ENCODE measurements around the gene TBX4. TPM values are rescaled to one million over a fixed set of nuclear protein-coding genes. Genes with fewer than 3 reads are reported as not detected.

TBX4 gene
- total RNA-seq, 1 donor from 2014 or later = not detected

GRCh38 chr17:61411261-61412142 is 40.7 kb upstream of the TBX4 start:
- H3K27me3 Mint-ChIP-seq (ENCODE audit: low read depth) = no peaks in the 10 kb centered on the region

DNA sequence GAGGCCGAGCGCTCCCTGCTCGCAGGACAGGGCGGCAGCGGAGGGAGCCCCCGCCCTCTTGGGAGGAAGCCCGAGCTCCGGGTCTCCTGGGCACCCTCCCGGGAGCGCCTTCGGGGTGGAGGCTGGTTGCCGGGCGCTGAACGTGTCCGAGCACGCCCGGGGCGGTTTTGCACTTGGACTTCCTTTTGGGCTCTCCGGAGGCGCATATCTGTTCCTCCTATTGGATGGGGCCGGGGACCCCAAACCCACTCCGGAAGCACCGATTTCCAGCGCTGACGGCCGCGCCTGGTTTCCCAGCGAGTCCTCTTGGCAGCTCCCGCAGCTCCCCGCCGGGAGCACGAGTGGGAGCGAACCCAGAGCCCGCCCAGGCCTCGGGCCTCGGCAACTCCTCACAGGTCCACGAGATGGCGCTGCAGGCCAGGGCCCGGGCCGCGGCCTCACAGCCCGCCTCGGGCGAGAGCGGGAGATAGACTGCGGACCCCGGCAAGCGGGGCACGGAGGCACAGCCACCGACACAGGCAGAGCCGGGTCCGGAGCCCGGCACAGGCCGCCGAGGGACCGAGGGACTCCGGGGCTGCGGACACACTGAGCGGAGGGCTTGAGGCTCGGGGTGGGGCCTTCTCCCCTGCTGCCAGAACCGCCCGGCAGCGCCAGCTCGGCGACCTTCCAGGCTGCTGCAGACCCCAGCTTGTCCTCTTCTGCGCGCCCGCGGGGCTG is 39.9 kb upstream of the TBX4 start:
- Mint-ChIP-seq H3K9me3 (ENCODE audit: low read depth) (no peaks in the 10 kb centered on the region), H3K27ac (ENCODE audit: unreplicated experiment) (peak overlapping the region; percentile 49), H3K36me3 (ENCODE audit: low read depth) (no peaks in the 10 kb centered on the region), H3K4me3 (ENCODE audit: unreplicated experiment) (peak overlapping the region; percentile 70), H3K27me3 (ENCODE audit: low read depth) (no peaks in the 10 kb centered on the region), H3K4me1 (ENCODE audit: low read depth) (peaks cover 29% of the 10 kb centered on the region)
- DNase-seq (ENCODE audit: low spot score) = peak; percentile 93
- TF ChIP-seq, protein P1, sequence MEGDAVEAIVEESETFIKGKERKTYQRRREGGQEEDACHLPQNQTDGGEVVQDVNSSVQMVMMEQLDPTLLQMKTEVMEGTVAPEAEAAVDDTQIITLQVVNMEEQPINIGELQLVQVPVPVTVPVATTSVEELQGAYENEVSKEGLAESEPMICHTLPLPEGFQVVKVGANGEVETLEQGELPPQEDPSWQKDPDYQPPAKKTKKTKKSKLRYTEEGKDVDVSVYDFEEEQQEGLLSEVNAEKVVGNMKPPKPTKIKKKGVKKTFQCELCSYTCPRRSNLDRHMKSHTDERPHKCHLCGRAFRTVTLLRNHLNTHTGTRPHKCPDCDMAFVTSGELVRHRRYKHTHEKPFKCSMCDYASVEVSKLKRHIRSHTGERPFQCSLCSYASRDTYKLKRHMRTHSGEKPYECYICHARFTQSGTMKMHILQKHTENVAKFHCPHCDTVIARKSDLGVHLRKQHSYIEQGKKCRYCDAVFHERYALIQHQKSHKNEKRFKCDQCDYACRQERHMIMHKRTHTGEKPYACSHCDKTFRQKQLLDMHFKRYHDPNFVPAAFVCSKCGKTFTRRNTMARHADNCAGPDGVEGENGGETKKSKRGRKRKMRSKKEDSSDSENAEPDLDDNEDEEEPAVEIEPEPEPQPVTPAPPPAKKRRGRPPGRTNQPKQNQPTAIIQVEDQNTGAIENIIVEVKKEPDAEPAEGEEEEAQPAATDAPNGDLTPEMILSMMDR (IDR thresholded peaks at IDR 0.05) = peak; percentile 100

More at GRCh38 chr17:61411261-61412142, 40.7 kb upstream of the TBX4 start:
- Mint-ChIP-seq H3K36me3 (ENCODE audit: low read depth) (no peaks in the 10 kb centered on the region), H3K4me3 (ENCODE audit: unreplicated experiment) (peak overlapping the region; percentile 70), H3K9me3 (ENCODE audit: low read depth) (no peaks in the 10 kb centered on the region), H3K27ac (ENCODE audit: unreplicated experiment) (peak overlapping the region; percentile 63), H3K4me1 (ENCODE audit: low read depth) (peaks cover 24% of the 10 kb centered on the region)
- TF ChIP-seq, protein P1 (IDR thresholded peaks at IDR 0.05) = peak; percentile 1
- DNase-seq (ENCODE audit: low spot score) = peak; percentile 87

GRCh38 chr17:61412860-61413660 is 39.2 kb upstream of the TBX4 start:
- peaks cover 29% of the 10 kb centered on the region for H3K4me1 Mint-ChIP-seq (ENCODE audit: low read depth)
- peak; percentile 63 for DNase-seq (ENCODE audit: low spot score)
- peak overlapping the region; percentile 32 for H3K27ac Mint-ChIP-seq (ENCODE audit: unreplicated experiment)

GRCh38 chr17:61413661-61414126 is 38.5 kb upstream of the TBX4 start:
- Mint-ChIP-seq H3K27ac (ENCODE audit: unreplicated experiment) (no peak overlapping the region), H3K4me1 (ENCODE audit: low read depth) (peaks cover 29% of the 10 kb centered on the region), H3K4me3 (ENCODE audit: unreplicated experiment) (peak overlapping the region; percentile 70), H3K27me3 (ENCODE audit: low read depth) (no peaks in the 10 kb centered on the region), H3K9me3 (ENCODE audit: low read depth) (no peaks in the 10 kb centered on the region), H3K36me3 (ENCODE audit: low read depth) (no peaks in the 10 kb centered on the region)
- DNase-seq (ENCODE audit: low spot score) = no peak
- TF ChIP-seq, protein P1 (IDR thresholded peaks at IDR 0.05) = no peak

More at GRCh38 chr17:61412860-61413660, 39.2 kb upstream of the TBX4 start:
- TF ChIP-seq, protein P1 (IDR thresholded peaks at IDR 0.05) = no peak
- H3K4me3 Mint-ChIP-seq (ENCODE audit: unreplicated experiment) = peak overlapping the region; percentile 70
- no peaks in the 10 kb centered on the region for H3K27me3 Mint-ChIP-seq (ENCODE audit: low read depth)
- H3K9me3 Mint-ChIP-seq (ENCODE audit: low read depth) = no peaks in the 10 kb centered on the region
- no peaks in the 10 kb centered on the region for H3K36me3 Mint-ChIP-seq (ENCODE audit: low read depth)

All from chondrocyte (in vitro differentiated cells).